ENCODE measurements around the gene JADE2.

DNA sequence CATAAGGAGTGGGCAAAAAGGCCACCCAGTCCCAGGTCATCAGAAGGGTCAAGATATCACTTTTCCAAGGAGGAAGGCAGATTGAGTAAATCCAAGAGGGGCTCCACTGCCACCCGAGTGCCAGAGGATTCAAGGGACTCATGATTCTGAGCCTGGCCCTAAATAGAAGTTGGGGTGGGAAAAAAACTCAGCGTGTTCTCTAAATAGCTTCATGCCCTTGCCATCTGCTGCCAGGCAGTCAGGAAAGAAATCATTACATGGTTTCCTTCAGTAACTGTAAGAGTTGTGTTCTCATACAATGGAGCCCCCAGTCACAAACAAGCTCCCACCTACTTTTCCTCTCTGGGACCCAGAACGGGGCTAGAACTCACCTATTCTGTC lies 70.0 kb downstream of the JADE2 start:
- no peak for TF ChIP-seq EZH2 (IDR thresholded peaks at IDR 0.05; ENCODE audit: borderline replicate concordance, low read length)
- TF ChIP-seq, protein P1, sequence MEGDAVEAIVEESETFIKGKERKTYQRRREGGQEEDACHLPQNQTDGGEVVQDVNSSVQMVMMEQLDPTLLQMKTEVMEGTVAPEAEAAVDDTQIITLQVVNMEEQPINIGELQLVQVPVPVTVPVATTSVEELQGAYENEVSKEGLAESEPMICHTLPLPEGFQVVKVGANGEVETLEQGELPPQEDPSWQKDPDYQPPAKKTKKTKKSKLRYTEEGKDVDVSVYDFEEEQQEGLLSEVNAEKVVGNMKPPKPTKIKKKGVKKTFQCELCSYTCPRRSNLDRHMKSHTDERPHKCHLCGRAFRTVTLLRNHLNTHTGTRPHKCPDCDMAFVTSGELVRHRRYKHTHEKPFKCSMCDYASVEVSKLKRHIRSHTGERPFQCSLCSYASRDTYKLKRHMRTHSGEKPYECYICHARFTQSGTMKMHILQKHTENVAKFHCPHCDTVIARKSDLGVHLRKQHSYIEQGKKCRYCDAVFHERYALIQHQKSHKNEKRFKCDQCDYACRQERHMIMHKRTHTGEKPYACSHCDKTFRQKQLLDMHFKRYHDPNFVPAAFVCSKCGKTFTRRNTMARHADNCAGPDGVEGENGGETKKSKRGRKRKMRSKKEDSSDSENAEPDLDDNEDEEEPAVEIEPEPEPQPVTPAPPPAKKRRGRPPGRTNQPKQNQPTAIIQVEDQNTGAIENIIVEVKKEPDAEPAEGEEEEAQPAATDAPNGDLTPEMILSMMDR (IDR thresholded peaks at IDR 0.05; ENCODE audit: low read length), result no peak

Measured in OCI-LY1 (cell line).